ENCODE results near the gene ZDHHC6. TPM values are rescaled to one million over a fixed set of nuclear protein-coding genes. Genes with fewer than 3 reads are reported as not detected.
A peak's percentile ranks its signal among the peaks of the same experiment; 100 is the strongest.
"Not testable (repeated sequence)": the region's sequence is repeated elsewhere in the genome, so short reads cannot be mapped to it uniquely, and the experiment has no call there.

ZDHHC6 gene
- total RNA-seq, 1 experiment from 2014 or later = 31.2 TPM

GRCh38 chr10:112406806-112407205 lies 39.9 kb downstream of the ZDHHC6 start:
- in situ Hi-C loops (cut with HindIII; ENCODE audit: low pct_unique_long_range_greater_than_20kb, low sequenced_read_pairs) = not testable (repeated sequence)

DNA sequence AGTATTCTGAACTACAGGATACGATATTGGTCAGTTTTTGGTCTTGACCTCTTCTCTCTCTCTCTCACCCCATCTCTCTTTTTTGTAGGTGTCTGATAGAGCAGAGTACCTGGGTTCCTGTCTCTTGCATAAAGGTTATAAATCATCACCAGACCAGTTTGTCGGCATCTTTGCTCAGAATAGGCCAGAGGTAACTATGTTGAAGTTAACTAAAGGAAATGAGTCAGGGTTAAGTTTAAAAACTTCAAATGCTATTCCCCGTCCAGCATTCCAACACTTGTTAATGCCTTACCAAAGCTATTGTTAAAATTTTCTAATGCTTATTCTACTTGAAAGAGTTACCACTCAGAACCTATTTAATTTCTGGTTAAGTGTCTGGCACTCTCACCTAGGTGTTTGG lies 42.1 kb downstream of the ZDHHC6 start:
- in situ Hi-C loops (cut with HindIII; ENCODE audit: low pct_unique_long_range_greater_than_20kb, low sequenced_read_pairs) = no loop called here
- no peak for DNase-seq (ENCODE audit: low read depth, low spot score)

More at GRCh38 chr10:112406806-112407205, 39.9 kb downstream of the ZDHHC6 start:
- DNase-seq (ENCODE audit: low read depth, low spot score) = not testable (repeated sequence)

DNA sequence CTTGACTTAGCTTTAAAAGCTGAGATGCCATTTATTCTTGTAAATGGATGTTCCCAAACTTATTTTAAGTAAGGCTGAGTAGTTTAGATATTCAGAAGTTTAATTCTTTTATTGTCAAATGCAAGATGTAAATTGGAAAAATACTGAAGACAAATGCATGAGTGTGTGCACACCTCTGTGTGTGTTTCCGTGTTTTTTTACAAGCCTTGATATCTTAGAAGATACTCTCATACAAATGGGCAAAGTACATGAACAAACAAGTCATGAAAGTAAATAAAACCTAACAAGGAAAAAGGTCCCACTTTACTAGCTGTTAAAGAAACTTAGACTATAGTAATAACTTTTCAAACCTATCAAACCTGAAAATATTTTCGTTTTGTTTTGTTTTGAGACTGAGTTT lies 43.8 kb downstream of the ZDHHC6 start:
- in situ Hi-C loops (cut with HindIII; ENCODE audit: low pct_unique_long_range_greater_than_20kb, low sequenced_read_pairs) = no loop called here
- no peak for DNase-seq (ENCODE audit: low read depth, low spot score)

- no peak for DNase-seq (ENCODE audit: low read depth, low spot score)
- in situ Hi-C loops (cut with HindIII; ENCODE audit: low pct_unique_long_range_greater_than_20kb, low sequenced_read_pairs) = no loop called here
Observed at GRCh38 chr10:112397592-112397991, 49.1 kb downstream of the ZDHHC6 start.

GRCh38 chr10:112395809-112396530 lies 50.7 kb downstream of the ZDHHC6 start:
- in situ Hi-C loops (cut with HindIII; ENCODE audit: low pct_unique_long_range_greater_than_20kb, low sequenced_read_pairs) = no loop called here
- peak; percentile 48 for DNase-seq (ENCODE audit: low read depth, low spot score)

- no peak for DNase-seq (ENCODE audit: low read depth, low spot score)
- in situ Hi-C loops (cut with HindIII; ENCODE audit: low pct_unique_long_range_greater_than_20kb, low sequenced_read_pairs) = no loop called here
Observed at GRCh38 chr10:112394475-112394875, 52.2 kb downstream of the ZDHHC6 start.

GRCh38 chr10:112393827-112394226 lies 52.9 kb downstream of the ZDHHC6 start:
- no peak for DNase-seq (ENCODE audit: low read depth, low spot score)
- in situ Hi-C loops (cut with HindIII; ENCODE audit: low pct_unique_long_range_greater_than_20kb, low sequenced_read_pairs) = no loop called here

GRCh38 chr10:112393341-112393740 lies 53.4 kb downstream of the ZDHHC6 start:
- no peak for DNase-seq (ENCODE audit: low read depth, low spot score)
- in situ Hi-C loops (cut with HindIII; ENCODE audit: low pct_unique_long_range_greater_than_20kb, low sequenced_read_pairs) = no loop called here

- DNase-seq (ENCODE audit: low read depth, low spot score) = no peak
- in situ Hi-C loops (cut with HindIII; ENCODE audit: low pct_unique_long_range_greater_than_20kb, low sequenced_read_pairs) = no loop called here
Observed at GRCh38 chr10:112390125-112390703, 56.5 kb downstream of the ZDHHC6 start.

DNA sequence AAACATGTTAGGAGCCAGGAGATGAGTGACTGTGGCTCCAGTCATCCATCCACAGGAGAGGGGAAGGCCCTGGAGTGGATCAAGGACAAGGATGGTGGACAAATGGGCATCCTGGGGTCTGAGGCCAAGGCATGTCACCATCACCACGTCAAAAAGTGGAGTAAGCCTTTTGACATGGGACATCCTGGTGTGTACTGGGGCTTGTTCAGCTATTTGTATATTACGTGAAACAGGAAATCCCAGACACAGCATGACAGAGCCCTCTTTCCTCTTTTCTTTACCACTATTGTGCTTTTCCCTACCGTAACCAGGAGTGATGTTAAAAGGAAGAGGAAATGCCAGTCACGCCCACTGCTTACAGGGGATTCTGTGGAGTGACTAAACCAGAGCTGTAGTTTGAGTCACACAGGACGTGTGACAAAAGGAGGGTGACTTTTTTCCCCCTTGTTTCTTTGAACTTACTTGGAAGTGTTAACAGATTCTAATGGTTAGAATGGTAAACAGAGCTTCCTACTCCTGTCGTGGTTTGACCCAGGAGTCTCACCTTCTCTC lies 57.4 kb downstream of the ZDHHC6 start:
- no peak for DNase-seq (ENCODE audit: low read depth, low spot score)

DNA sequence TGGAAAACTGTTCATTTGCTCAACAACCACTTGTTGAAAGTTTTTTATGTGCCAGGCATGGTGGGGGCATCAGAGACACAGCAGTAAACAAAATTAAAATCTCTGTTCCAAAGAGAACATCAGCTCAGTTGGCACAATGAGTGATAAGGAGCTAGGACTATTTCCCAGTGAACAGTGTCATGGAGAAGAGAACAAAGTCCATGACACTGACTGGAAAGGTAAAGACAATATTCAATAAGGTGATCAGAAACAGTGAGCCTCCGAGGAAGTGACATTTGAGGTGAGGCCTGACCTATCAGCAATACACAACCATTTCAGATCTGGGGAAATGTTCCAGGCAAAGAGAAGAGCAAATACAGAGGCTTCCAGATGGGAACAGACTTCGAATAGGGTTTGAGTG lies 58.2 kb downstream of the ZDHHC6 start:
- in situ Hi-C loops (cut with HindIII; ENCODE audit: low pct_unique_long_range_greater_than_20kb, low sequenced_read_pairs) = no loop called here
- no peak for DNase-seq (ENCODE audit: low read depth, low spot score)

More for the DNA sequence above, 57.4 kb downstream of the ZDHHC6 start:
- in situ Hi-C loops (cut with HindIII; ENCODE audit: low pct_unique_long_range_greater_than_20kb, low sequenced_read_pairs) = no loop called here

GRCh38 chr10:112388056-112388455 lies 58.7 kb downstream of the ZDHHC6 start:
- DNase-seq (ENCODE audit: low read depth, low spot score); in situ Hi-C loops (cut with HindIII; ENCODE audit: low pct_unique_long_range_greater_than_20kb, low sequenced_read_pairs): not testable (repeated sequence)

DNA sequence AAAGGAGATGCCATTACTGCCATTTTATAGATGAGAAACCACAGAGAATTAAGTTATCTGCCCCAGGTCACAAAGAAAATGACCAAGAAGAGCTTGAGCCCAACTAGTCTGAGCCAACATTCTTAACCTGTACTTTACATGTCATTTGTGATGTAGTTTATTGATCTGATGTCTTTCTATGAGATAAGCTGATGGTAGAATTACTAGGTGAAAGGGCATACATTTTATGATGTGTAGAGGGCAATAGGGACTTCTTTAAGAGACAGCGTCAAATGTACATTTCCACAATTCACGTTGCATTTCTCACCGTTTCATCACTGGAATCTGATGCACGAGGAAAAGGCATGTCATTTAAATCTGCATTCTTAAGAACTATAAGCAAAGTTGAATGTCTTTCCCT lies 61.5 kb downstream of the ZDHHC6 start:
- DNase-seq (ENCODE audit: low read depth, low spot score) = no peak

DNA sequence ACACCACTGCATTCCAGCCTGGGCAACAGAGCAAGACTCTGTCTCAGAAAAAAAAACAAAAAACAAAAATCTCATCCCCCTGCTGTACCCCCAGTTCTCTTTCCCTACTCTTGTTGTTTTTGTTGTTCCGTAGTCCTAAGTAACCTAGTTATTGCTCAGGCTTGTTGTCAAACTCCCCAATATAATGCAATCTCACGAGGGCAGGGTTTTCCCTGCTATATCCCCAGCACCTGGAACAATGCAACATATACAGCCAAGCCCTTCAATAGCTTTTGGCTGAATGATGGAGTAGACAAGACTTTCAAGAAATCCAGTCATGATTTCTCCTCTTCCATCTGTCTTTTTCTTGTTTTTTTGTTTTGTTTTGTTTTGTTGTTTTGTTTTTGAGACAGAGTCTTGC lies 62.6 kb downstream of the ZDHHC6 start:
- in situ Hi-C loops (cut with HindIII; ENCODE audit: low pct_unique_long_range_greater_than_20kb, low sequenced_read_pairs) = no loop called here
- DNase-seq (ENCODE audit: low read depth, low spot score) = no peak

More for the DNA sequence above, 61.5 kb downstream of the ZDHHC6 start:
- in situ Hi-C loops (cut with HindIII; ENCODE audit: low pct_unique_long_range_greater_than_20kb, low sequenced_read_pairs) = no loop called here

DNA sequence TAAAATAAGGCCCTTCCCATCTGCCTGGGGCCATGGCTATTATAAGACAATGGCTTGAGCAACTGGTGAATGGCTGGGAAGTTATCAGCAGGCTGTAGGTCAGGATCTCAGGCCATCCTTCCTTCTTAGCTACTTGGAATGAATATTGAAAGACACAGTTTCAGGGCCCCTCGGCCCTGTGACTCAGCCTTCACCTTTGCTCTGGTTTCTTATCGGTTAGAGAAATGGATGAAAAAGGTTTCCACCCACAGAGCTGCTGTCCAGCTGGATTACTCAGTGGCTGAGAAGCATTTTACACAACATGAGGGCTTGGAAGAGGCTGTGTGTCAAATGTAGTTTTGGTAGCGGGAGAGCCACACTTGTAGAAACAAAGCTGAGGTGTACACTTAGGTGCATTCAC lies 63.4 kb downstream of the ZDHHC6 start:
- in situ Hi-C loops (cut with HindIII; ENCODE audit: low pct_unique_long_range_greater_than_20kb, low sequenced_read_pairs) = no loop called here
- DNase-seq (ENCODE audit: low read depth, low spot score) = peak; percentile 6

DNA sequence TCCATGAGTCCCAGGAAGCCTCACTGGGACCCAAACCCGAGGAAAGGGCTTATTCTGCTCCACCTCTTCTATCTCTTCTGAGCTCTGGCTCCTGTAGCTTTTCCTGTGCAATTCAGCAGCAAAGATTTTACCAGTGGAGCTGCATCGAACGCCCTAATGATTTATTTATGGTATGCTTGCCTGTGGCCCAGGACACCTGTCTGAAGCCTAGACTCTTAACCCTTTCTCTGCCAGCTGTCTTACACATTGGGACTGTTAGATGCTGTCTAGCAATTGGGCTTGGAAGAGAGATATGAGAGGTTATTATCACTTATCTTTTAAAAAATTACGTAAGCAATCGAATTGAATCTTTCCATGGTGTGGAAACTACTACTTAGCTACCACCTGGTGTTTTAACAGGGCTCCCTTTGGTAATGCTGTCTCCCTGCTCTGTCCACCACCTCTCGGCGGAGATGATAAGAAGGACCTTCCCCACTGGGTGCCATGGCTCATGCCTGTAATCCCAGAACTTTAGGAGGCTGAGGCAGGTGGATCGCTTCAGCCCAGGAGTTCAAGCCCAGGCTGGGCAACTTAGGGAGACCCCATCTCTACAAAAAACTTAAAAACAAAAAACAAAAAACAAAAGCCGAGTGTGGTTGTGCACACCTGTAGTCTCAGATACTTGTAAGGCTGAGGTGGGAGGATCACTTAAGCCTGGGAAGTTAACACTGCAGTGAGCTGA lies 64.0 kb downstream of the ZDHHC6 start:
- in situ Hi-C loops (cut with HindIII; ENCODE audit: low pct_unique_long_range_greater_than_20kb, low sequenced_read_pairs) = no loop called here
- DNase-seq (ENCODE audit: low read depth, low spot score) = no peak

All from SK-MEL-5 (cell line).